ENCODE data around the gene VPS13D. TPM values are rescaled to one million over a fixed set of nuclear protein-coding genes. Genes with fewer than 3 reads are reported as not detected.

VPS13D gene
- total RNA-seq, 1 donor from 2014 or later: 77.8 TPM

- peaks cover 32% of the 10 kb centered on the region for H3K4me1 Mint-ChIP-seq
- H3K27me3 Mint-ChIP-seq (ENCODE audit: low read depth): no peaks in the 10 kb centered on the region
- no peak for DNase-seq (ENCODE audit: low spot score in 2 of 2, unreplicated experiment in 2 of 2)
- H3K36me3 Mint-ChIP-seq: peaks cover 20% of the 10 kb centered on the region
- no peak for TF ChIP-seq CTCF (IDR thresholded peaks at IDR 0.05; ENCODE audit: unreplicated experiment)
- peaks cover 5% of the 10 kb centered on the region for H3K9me3 Mint-ChIP-seq
- no peak overlapping the region for H3K4me3 Mint-ChIP-seq
- peak overlapping the region; percentile 97 for H3K27ac Mint-ChIP-seq
Measured at GRCh38 chr1:12556368-12556930, 326.6 kb downstream of the VPS13D start.

- Mint-ChIP-seq H3K4me3 (no peak overlapping the region), H3K36me3 (peaks cover 20% of the 10 kb centered on the region), H3K9me3 (peaks cover 7% of the 10 kb centered on the region), H3K27me3 (ENCODE audit: low read depth) (no peaks in the 10 kb centered on the region), H3K4me1 (peaks cover 27% of the 10 kb centered on the region), H3K27ac (peak overlapping the region; percentile 97)
- no peak for DNase-seq (ENCODE audit: low spot score in 2 of 2, unreplicated experiment in 2 of 2)
- TF ChIP-seq CTCF (IDR thresholded peaks at IDR 0.05; ENCODE audit: unreplicated experiment): no peak
Measured at GRCh38 chr1:12556957-12557935, 327.4 kb downstream of the VPS13D start.

GRCh38 chr1:12561121-12561520, 331.3 kb downstream of the VPS13D start:
- no peak for DNase-seq (ENCODE audit: low spot score in 2 of 2, unreplicated experiment in 2 of 2)
- H3K27ac Mint-ChIP-seq: no peak overlapping the region
- TF ChIP-seq CTCF (IDR thresholded peaks at IDR 0.05; ENCODE audit: unreplicated experiment): no peak
- peaks cover 23% of the 10 kb centered on the region for H3K9me3 Mint-ChIP-seq
- H3K4me1 Mint-ChIP-seq: peaks cover 8% of the 10 kb centered on the region
- H3K4me3 Mint-ChIP-seq: no peak overlapping the region
- peaks cover 44% of the 10 kb centered on the region for H3K36me3 Mint-ChIP-seq
- H3K27me3 Mint-ChIP-seq (ENCODE audit: low read depth): no peaks in the 10 kb centered on the region

Small RNA genes lying within 50 kb of the gene (microRNA-seq; reads per million reads assigned to microRNA genes)
- not detected for gene MIR4632

Other genes with a start within 250 kb of the VPS13D start
- 52.4 to 58.4 TPM (median 53.7 TPM) in 3 replicates for gene MFN2, start 249.6 kb upstream of the VPS13D start, total RNA-seq
- gene MIIP, start 210.5 kb upstream of the VPS13D start, total RNA-seq: 31.7 to 37.5 TPM (median 32.0 TPM) in 3 replicates
- gene TNFRSF8, start 166.7 kb upstream of the VPS13D start, total RNA-seq: 0.31 to 0.53 TPM (median 0.41 TPM) in 3 replicates
- gene TNFRSF1B, start 63.0 kb upstream of the VPS13D start, total RNA-seq: 2.9 to 3.1 TPM (median 2.9 TPM) in 3 replicates

All from mesothelial cell of epicardium (in vitro differentiated cells).